RWPE2 (cell line): ENCODE data around the gene ZNF213.
A peak's percentile ranks its signal among the peaks of the same experiment; 100 is the strongest.

Experiments
- ATAC-seq: fragments of 200-7000 bp; cut with Tn5 transposase; 3 replicates; pipeline ENCODE4 v1.9.1; 2021; ENCODE audit warnings: low read depth
- DNase-seq: peaks from one replicate; pipeline ENCODE4 v3.0.0-alpha.2; 2020; ENCODE audit warnings: low spot score
- H3K27ac ChIP-seq: fragments of 450-650 bp; 2 replicates; pipeline ENCODE4 v1.5.1; 2017; ENCODE audit warnings: mild to moderate bottlenecking; ENCODE audit not compliant: poor library complexity, severe bottlenecking
- H3K27me3 ChIP-seq: fragments of 250-450 bp; sonication (Bioruptor Pico); 2 replicates; pipeline ENCODE4 v1.5.1; 2021; ENCODE audit warnings: mild to moderate bottlenecking, moderate library complexity; ENCODE audit not compliant: insufficient read depth, poor library complexity, severe bottlenecking
- H3K36me3 ChIP-seq: fragments of 250-450 bp; sonication (Bioruptor Pico); 2 replicates; pipeline ENCODE4 v1.5.1; 2020; ENCODE audit warnings: low read depth, mild to moderate bottlenecking, moderate library complexity
- H3K4me1 ChIP-seq: fragments of 250-450 bp; sonication (Bioruptor Pico); 2 replicates; pipeline ENCODE4 v1.5.1; 2021; ENCODE audit warnings: mild to moderate bottlenecking, moderate library complexity; ENCODE audit not compliant: insufficient read depth, poor library complexity, severe bottlenecking
- H3K4me3 ChIP-seq: fragments of 250-450 bp; sonication (Bioruptor Pico); 2 replicates; pipeline ENCODE4 v1.5.1; 2021; ENCODE audit warnings: mild to moderate bottlenecking, moderate library complexity; ENCODE audit not compliant: severe bottlenecking
- H3K9me3 ChIP-seq: fragments of 250-450 bp; sonication (Bioruptor Pico); 2 replicates; pipeline ENCODE4 v1.5.1; 2021; ENCODE audit warnings: mild to moderate bottlenecking, moderate library complexity; ENCODE audit not compliant: severe bottlenecking
- CTCF ChIP-seq: fragments of 450-650 bp; IDR thresholded peaks from one replicate; pipeline ENCODE4 v1.5.1; 2017; ENCODE audit warnings: mild to moderate bottlenecking, moderate library complexity; ENCODE audit not compliant: poor library complexity, severe bottlenecking

Gene ZNF213

GRCh38 chr16:3171855-3172593 is 37.2 kb downstream of the ZNF213 start:
- H3K27me3 ChIP-seq, result peaks cover 18% of the 10 kb centered on the region
- TF ChIP-seq CTCF, result no peak
- peak; percentile 58 for DNase-seq

GRCh38 chr16:3173892-3174617 is 39.2 kb downstream of the ZNF213 start:
- Histone ChIP-seq H3K36me3 (no peaks in the 10 kb centered on the region), H3K27me3 (peaks cover 18% of the 10 kb centered on the region), H3K4me3 (no peak overlapping the region), H3K4me1 (no peaks in the 10 kb centered on the region), H3K9me3 (no peaks in the 10 kb centered on the region), H3K27ac (no peak overlapping the region)
- ATAC-seq, result peak; percentile 38
- TF ChIP-seq CTCF, result peak; percentile 66
- peak; percentile 47 for DNase-seq

More at GRCh38 chr16:3171855-3172593, 37.2 kb downstream of the ZNF213 start:
- peak; percentile 6; the same call in 1 of the 3 replicates for ATAC-seq
- Histone ChIP-seq H3K36me3 (no peaks in the 10 kb centered on the region), H3K9me3 (no peaks in the 10 kb centered on the region), H3K27ac (no peak overlapping the region), H3K4me1 (no peaks in the 10 kb centered on the region), H3K4me3 (no peak overlapping the region)

- Histone ChIP-seq H3K36me3 (no peaks in the 10 kb centered on the region), H3K4me3 (peak overlapping the region; percentile 26)
- peak; percentile 30 for DNase-seq
Observed at GRCh38 chr16:3174618-3175148, 39.9 kb downstream of the ZNF213 start.

GRCh38 chr16:3175157-3176093 is 40.6 kb downstream of the ZNF213 start:
- peaks cover 11% of the 10 kb centered on the region for H3K27me3 ChIP-seq
- ATAC-seq (peak; percentile 51), DNase-seq (no peak)
- no peak overlapping the region for H3K27ac ChIP-seq
- peak overlapping the region; percentile 26 for H3K4me3 ChIP-seq
- H3K4me1 ChIP-seq, result no peaks in the 10 kb centered on the region
- no peaks in the 10 kb centered on the region for H3K36me3 ChIP-seq
- no peak for TF ChIP-seq CTCF
- H3K9me3 ChIP-seq, result no peaks in the 10 kb centered on the region

More at GRCh38 chr16:3174618-3175148, 39.9 kb downstream of the ZNF213 start:
- H3K4me1 ChIP-seq, result no peaks in the 10 kb centered on the region
- no peak overlapping the region for H3K27ac ChIP-seq
- no peak for ATAC-seq
- no peaks in the 10 kb centered on the region for H3K9me3 ChIP-seq
- peak; percentile 41 for TF ChIP-seq CTCF
- H3K27me3 ChIP-seq, result peaks cover 18% of the 10 kb centered on the region
